GM19351 (cell line): ENCODE results near the gene HAT1.

ENCODE experiments used
- ATAC-seq: cut with Tn5 transposase; IDR thresholded peaks from one replicate; pipeline ENCODE4 v1.9.1; 2021; ENCODE audit warnings: mild to moderate bottlenecking, moderate library complexity; ENCODE audit not compliant: unreplicated experiment

HAT1 gene

DNA sequence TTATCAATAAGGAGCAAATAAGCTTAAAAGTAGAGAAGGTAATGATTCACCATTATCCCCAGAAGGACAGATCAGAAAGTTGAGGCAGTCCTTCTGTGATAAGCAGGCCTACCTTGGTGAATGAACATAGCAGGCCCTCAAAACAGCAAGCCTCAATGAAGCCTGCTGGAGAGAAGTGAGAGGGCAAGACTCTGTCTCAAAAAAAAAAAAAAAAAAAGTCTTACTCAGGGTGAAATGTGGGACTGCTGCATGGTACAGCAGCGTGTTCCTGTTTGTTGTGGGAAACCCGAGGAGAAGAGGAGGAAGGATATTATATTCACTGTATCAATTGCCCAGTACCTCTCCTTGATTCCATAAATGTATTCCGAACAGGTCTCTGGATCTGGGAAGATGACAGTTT, 8.7 kb upstream of the HAT1 start:
- ATAC-seq, result no peak

DNA sequence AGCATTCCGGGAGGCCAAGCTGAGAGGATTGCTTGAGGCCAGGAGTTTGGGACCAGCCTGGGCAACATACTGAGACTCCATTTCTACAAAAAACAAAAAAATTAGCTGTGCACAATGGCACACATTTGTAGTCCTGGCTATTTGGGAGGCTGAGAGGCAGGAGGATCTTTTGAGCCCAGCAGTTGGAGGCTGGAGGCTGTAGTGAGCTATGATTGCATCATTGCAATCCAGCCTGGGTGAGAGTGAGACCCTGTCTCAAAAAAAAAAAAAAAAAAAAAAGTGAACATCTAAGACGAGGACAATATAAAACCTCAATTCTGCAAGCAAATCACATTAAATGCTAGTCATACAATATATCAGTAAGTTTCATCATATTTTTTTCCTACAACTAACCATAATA, 2.8 kb upstream of the HAT1 start:
- no peak for ATAC-seq

DNA sequence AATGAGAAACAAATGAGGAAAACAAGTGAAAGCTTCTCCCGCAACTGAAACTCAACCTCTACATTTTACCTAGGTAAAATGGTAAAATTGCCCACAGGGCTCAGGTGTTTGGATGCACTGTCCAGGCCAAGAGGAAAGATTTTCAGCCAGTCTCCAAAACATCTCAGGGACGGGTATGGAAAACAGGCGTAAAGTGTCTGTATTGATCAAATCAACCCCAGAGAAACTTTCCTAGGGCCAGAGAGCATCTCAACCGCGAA, 361 bp upstream of the HAT1 start:
- ATAC-seq, result no peak

DNA sequence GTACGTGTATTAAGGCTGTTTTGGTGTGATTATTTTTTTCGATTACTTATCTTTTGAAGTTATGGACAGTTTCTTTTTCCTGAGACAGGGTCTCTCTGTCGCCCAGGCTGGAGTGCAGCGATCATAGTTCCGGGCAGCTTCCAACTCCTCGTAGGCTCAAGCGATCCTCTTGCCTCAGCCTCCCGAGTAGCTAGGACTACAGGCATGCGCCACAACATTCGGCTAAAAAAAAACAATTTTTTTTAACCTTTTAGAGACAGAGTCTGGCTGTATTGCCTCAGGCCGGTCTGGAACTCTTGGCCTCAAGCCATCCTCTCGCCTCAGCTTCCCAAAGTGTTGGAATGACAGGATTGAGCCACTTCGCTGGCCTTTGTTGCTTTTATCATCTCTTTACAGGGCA, 945 bp downstream of the HAT1 start:
- ATAC-seq, result no peak

DNA sequence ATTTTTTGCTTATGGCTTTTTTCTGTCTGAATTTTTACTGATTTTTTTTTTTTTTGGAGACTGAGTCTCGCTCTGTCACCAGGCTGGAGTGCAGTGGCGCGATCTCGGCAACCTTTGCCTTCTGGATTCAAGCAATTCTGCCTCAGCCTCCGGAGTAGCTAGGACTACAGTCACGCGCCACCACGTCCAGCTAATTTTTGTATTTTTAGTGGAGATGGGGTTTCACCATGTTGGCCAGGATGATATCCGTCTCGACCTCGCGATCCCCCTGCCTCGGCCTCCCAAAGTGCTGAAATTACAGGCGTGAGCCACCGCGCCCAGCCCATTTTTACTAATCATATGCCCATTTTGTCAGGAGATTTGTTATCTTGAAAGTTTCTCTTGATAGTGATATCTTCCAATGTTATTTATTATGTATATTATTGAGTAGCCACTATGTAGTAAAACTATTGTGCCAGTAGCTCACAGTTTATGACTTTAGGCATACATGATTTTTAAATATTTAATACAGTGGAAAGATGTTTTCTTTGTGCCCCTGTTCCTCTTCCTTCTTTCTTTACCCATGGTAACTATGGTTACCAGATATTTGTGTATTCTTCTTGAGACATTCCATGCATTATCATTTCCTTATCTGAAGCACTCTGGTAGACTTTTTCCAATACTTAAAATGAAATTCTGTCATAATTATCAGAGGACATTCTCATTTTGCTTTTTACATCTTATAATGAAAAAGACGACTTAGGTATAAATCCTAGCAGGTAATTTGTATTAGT, 2.1 kb downstream of the HAT1 start:
- ATAC-seq, result no peak

DNA sequence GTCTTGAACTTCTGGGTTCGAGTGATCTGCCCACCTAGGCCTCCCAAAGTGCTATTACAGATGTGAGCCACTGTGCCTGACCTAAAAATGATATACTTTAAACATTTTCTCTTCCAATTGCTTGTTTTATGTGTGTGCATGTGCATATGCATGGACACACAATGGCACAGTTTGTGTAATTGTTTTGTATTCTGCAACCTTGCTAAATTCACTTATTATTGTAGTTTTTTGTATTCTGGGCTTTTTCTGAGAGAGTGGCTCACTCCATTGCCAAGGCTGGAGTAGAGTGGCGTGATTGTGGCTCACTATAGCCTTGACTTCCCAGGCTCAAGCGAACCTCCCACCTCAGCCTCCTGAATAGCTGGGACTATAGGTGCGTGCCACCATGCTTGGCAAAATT, 8.1 kb downstream of the HAT1 start:
- ATAC-seq, result no peak

DNA sequence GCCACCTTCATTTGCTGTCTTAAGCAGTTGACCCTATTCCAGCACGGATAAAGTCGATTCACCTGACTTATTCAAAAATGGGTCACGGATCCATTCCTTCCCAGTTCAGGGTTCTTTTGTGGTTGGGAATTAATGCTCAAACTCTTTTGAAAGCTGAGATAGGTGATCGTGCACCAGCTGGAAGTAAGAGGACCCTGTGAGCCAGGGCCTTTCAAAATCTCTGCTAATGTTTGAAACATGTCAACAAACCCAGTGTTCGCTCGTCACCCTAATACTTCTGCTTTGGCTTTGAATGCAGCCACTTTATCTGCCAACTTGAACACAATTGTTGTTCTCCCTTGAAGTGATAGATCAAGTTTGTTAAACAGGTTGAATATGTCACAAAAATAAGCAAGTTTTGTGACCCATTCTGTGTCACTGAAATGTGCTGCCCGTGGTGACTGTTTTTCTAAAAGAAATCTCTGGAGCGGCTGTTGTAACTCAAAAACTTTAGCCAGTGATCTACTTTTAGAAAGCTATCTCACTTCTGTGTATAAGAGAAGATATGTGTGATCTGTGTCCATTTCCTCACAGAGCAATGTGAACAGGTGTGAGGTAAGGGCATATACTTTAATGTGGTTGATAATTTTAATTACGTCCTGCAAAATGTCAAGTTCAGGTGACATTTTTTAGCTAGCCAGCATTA, 16.9 kb downstream of the HAT1 start:
- no peak for ATAC-seq

DNA sequence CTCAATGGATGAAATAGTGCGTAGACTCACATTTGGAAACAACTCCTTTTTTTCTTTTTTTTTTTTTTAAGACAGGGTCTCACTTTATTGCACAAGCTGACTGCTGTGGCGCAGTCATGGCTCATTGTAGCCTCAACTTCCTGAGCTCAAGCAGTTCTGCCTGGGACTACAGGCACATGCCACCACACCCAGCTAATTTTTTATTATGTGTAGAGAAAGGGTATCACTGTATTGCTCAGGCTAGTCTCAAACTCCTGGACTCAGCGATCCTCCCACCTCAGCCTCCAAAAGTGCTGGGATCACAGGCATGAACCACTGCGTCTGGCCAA, 17.4 kb downstream of the HAT1 start:
- no peak for ATAC-seq

DNA sequence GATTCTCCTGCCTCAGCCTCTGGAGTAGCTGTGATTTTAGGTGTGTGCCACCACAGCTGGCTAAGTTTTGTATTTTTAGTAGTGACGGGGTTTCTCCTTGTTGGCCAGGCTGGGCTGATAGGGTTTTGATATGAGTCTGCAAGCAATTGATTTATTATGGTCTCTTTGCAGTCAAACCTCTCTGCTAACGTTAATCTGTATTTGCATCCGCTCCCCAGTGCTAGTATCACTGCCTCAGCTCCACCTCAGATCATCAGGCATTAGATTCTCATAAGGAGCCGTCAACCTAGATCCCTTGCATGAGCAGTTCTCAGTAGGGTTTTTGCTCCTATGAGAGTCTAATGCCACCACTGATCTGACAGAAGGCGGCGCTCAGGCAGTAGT, 19.0 kb downstream of the HAT1 start:
- no peak for ATAC-seq

DNA sequence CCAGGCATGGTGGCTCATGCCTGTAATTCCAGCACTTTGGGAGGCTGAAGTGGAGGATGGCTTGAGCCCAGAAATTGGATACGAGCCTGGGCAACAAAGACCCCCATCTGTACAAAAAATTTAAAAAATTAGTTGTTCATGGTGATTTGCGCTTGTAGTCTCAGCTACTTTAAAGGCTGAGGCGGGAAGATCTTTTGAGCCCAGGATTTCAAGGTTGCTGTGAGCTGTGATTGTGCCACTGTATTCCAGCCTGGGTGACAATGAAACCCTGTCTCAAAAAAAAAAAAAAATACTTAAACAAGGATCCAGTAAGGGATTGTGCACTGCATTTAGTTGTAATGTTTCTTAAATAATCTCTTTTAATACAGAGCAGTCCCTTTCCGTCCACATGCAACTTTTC, 21.6 kb downstream of the HAT1 start:
- ATAC-seq, result no peak

DNA sequence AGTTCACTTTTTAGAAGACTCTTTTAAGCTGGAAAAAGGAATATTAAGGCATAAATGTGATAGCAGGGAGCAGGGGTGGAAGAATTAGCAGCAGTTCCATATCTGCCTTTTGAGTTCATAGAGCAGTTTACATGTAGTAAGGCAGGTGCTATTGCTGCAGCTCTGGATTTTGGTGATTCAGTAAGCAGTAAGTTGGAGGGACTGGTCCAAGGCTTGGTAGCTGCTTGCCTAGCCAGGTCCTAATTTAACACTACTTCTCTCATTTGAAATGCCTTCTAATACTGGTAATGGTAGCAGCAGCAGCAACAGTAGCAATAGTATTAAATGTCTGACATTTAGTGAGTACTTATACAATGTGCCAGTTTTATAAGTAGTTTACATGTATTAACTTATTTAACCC, 30.0 kb downstream of the HAT1 start:
- no peak for ATAC-seq

DNA sequence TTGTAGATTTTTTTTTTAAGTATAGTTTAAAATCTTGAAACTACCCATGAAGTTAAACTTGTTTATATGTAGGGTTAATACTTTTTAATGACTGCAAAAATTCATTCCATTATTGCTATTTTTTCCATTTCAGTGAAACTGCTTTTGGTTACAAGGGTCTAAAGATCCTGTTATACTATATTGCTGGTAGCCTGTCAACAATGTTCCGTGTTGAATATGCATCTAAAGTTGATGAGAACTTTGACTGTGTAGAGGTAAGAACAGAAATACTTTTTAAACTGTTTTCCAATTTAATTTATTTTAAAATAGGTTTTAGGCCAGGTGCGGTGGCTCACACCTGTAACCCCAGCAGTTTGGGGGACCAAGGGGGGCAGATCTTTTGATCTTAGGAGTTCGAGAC, 30.5 kb downstream of the HAT1 start:
- no peak for ATAC-seq

DNA sequence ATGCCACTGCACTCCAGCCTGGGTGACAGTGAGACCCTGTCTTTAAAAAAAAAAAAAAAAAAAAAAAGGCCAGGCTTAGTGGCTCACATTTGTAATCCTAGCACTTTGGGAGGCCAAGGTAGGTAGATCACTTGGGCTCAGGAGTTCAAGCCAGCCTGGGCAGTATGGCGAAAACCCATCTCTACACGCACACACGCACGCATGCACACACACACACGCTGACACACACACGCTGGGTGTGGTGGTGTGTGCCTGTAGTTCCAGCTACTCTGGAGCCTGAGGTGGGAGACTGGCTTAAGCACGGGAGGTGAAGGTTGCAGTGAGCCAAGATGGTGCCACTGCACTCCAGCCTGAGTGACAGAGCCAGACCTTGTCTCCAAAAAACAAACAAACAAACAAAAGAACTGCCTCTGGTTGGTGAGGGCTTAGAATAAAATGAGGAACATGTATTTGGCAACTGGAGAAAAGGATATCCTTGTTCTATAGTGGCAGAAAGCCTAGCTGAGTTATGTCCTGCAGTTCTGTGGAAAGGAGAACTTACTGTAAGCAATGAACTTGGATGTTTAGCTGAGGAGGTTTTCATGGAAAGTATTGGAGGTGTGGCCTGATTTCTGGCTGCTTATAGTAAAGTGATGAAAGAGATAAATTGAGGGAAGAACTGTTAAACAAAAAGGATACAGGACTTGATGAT, 34.0 kb downstream of the HAT1 start:
- no peak for ATAC-seq

DNA sequence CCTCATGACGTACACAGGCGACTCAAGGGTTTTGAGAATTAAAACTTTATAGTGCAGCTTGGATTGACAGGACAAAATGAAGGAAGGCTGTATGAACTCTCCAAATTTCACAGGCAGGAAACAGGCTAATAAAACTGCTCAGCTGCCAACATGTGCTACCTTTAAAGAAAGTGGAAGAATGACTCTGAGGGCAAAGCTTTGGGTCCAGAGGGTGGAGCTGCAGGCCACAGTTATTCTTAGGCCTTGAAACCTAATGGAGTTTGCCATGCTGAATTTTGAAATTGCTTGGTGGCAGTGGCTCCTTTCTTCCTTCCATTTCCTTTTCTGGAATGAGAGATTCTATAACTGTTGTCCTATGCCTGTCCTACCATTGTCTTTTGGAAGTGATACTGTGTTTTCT, 34.8 kb downstream of the HAT1 start:
- ATAC-seq, result no peak

DNA sequence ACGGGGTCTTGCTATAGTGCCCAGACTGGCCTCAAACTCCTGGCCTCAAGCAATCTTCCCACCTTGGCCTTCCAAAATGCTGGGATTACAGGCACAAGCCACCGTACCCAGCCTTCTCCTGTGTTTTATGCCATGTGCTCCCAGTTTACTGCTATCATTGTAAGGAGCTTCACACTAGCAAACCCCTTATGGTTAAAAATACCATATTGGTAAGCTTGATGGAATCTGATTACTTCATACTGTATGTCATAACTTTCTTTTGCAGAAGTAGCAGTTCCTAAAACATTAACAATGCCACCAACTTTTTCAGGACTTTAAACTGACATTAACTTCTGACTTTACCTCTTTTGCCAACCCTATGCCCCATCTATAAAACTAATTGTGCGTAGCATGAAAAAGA, 36.2 kb downstream of the HAT1 start:
- ATAC-seq, result no peak

DNA sequence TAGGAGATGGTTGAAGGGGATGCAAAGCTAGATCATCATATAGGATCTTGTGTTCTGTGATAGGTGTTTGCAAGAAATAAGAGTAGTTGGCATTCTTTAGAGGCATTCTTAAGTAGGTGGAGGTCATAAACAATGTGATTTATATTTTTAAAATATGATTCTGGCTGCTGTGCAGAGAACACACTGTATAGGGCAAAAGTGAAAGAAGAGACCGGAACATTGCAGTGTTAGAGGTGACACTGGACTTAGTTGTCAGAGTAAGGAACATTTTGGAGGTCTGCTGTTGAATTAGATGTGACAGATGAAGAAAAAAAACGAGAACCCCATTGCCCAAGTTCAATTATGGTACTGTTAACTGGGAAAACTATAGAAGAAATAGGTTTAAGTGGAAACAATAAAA, 37.7 kb downstream of the HAT1 start:
- ATAC-seq, result no peak

DNA sequence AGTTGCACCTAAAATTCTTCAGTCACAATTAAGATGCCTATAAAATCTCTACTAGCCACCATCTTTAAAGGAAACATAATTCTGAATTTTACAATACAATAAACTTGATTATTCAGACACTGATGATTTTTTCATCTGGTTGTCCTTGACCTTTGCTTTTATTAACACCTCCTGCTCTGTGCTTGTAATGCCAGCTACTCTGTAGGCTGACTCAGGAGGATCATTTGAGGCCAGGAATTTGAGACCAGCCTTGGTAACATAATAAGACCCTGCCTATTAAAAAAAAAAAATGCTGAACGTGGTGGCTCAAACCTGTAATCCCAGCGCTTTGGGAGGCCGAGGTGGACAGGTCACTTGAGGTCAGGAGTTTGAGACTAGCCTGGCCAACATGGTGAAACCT, 38.3 kb downstream of the HAT1 start:
- ATAC-seq, result no peak

DNA sequence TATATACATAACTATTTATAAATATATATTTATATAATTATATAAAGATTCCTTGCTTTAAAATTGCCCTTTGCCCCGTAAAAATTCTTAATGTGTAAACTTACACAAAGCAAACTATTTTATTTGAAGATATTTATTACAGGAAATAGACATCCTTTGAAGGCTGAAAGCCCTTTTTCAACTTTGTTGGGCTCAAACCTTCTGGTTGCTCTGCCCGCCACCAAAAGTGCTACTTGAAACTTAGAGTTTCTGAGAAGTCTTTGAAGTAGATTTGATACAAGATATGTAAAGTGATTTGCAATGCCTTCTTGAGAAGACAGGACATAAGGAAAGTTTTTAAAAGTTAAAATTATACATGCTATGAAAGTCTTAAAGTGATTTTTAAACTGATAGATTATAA, 40.9 kb downstream of the HAT1 start:
- no peak for ATAC-seq

DNA sequence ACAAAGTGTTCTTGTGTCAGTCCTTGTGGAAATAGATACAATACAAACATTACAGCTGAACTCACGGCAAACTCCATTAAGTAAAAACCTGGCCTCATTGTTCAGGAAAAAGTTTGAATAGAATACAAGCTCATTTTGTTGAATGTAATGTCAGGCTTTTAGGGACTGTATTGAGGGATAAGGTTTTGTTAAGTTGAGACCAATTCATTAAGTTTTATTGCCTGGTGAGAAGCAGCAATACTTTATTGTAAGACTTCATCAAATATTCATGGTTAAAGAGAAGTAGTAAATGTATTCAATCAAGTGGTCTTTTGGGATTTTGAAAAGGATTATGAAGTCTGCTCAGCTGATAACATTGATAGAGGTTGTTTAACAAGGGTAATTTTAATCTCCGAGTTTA, 42.0 kb downstream of the HAT1 start:
- ATAC-seq, result no peak

DNA sequence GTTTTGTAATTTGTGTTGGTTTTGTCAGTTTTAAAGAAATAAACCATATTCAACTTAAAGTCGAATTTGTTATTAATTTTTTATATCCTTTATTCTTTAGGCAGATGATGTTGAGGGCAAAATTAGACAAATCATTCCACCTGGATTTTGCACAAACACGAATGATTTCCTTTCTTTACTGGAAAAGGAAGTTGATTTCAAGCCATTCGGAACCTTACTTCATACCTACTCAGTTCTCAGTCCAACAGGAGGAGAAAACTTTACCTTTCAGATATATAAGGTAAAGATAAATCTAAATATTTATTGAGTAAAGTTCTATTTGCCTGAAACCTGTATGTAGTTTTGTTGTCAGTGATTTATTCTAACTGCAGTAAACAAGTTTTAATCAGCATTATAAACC, 43.0 kb downstream of the HAT1 start:
- no peak for ATAC-seq

DNA sequence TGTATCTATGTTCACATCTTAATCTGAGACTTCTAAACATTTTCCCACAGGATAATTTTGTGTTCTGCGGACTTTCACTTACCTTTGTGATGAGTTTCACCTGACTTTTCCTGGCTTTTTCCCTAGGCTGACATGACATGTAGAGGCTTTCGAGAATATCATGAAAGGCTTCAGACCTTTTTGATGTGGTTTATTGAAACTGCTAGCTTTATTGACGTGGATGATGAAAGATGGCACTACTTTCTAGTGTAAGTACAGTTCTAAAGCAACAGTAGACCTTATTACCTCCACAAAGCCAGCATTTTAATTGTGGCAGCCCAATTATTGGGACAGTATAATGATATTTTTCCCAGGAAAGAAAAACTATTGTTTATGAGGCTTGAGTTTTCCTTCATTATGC, 43.4 kb downstream of the HAT1 start:
- ATAC-seq, result no peak

DNA sequence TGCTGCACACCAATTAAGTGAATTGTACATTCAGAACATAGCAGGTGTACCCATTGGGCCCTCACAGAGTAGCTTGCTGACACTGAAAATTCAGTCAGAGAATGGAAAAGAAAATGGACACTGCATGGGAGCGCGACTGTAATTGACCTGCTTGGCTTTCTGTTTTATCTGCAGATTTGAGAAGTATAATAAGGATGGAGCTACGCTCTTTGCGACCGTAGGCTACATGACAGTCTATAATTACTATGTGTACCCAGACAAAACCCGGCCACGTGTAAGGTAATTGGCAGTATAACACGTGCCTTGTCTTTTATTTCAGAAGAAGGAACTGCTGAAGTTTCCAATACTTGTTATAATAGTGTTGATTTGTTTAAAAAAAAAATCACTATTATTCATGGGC, 44.0 kb downstream of the HAT1 start:
- ATAC-seq, result no peak

DNA sequence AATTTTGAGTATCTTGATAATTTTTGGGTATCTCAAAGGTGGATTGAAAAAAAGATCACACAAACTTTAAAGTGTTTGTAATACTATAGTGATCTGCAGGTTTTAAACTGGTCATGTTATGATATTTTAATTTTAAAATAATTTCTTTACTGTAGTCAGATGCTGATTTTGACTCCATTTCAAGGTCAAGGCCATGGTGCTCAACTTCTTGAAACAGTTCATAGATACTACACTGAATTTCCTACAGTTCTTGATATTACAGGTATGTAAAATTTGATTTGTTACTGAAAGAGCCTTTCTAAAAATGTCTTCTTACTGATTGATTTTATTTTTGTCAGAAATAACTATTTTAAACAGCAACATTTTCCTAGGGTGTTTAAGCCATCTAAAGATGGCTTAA, 44.4 kb downstream of the HAT1 start:
- ATAC-seq, result no peak
